Inferior parietal cortex (tissue), 1 donor: ENCODE results near the gene ATP2C2.
"Not testable (repeated sequence)": the region's sequence is repeated elsewhere in the genome, so short reads cannot be mapped to it uniquely, and the experiment has no call there.

ENCODE experiments used
- DNase-seq: peaks from one replicate; pipeline ENCODE4 v3.0.0-alpha.2; 2016; ENCODE audit errors: extremely low spot score

The ATP2C2 gene

DNA sequence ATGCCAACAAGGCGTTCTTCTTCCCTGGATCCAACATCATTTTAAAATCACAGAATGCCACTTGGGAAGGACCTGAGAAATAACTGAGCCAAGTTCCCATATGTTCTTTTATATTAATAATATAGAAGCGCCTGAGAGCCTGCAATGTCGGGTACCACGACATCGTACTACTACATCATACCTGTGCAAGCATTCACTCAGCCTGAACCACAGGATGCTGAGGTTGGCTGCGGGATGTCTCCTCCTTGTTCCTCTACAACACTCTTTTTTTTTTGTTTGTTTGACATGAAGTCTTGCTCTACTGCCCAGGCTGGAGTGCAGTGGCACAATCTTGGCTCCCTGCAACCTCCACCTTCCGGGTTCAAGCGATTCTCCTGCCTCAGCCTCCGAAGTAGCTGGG lies 2.1 kb upstream of the ATP2C2 start:
- DNase-seq: no peak

DNA sequence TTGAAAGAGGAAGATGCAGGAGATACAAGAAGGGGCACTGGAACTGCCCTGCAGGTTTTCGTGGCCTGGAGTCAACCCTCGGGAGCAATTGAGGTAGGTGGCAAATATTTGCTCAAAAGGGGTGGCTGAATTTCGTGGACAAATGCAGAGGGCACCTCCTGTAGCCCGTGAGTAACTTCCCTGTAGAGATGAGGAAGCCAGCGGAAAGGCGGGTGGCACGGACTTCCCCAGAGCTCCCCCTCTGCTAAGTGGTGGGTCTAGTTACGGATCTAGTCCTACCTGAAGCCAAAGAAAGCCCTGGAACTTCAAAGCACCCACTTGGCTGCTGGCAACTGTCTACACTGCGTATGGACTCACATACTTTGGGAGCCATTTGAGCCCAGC lies 1.0 kb upstream of the ATP2C2 start:
- no peak for DNase-seq

DNA sequence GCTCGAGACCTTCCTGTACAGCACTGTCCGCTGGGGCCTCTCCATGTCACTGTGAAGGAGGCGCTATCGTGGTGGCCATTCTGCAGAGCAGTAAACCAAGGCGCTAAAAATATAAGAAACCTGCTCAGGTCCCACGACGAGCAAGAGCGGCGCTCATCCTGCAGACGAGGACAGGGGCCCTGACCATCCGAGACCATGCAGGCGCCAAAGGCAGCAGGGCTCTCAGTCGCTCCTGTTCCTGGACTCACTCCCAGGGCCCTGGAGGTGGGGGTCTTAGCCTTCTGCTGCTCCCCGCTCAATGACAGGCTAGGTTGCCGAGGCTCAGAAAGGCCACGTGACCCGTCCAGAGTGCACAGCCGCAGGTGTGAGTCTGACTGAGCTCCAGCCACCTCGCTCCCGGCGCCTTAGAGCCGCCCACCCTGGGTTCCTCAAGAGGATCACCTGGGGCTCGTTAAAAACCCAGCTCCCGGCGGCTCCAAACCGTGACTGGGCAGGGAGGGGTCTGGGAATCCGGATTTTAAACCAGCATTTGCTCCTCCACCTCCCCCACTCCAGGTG lies 509 bp upstream of the ATP2C2 start:
- DNase-seq: no peak

DNA sequence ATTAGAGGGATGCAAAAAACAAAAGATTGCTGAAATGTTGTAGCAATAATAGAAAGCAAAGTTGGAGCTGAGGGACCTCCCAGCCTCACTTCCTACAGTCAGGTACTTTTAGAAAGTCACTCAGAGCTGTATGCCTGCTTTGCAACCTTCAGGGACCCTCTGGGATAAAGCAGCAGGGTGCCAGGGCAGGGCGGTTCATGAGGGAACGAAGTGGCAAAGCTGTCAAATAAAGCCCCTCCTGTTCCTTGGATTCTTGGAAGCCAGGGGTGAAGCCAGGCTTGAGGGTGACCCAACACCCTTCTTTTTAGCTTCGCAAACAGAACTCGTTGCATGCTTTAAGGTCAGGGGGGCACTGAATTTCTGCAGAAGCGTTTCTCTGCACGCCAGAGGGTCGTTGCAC lies 767 bp downstream of the ATP2C2 start:
- DNase-seq: no peak

DNA sequence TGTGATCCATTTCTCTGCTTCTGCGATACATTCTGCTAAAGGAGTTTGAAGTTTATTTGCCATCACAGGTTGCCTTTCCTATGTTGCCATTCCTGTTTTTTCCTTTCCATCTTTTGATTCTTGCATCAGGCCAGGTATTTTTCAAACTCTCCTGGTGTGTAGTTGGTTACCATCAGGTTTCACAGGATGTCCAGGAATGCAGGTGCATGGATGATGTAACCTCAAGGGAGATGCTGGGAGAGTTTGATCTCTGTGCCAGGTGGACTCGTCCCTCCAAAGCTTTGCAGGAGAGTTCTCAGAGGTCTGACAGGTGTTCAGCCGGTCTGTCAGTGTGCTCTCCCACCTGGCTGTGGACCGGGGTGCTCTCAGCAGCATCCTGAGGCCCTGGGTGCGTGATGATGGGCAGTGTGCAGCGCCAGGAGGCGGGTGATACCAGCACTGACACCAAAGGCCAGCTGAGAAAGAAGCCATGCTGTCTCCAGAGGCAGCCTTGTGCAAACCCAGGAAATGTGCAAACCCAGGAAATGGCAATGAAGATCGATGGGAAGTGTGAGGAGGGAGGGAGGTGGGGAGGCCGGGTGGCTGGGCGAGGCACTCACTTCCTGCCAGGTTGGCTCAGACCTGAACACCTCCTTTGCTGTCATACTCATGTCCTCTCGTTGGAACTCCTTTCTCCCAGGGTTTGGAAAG lies 1.7 kb downstream of the ATP2C2 start:
- no peak for DNase-seq

DNA sequence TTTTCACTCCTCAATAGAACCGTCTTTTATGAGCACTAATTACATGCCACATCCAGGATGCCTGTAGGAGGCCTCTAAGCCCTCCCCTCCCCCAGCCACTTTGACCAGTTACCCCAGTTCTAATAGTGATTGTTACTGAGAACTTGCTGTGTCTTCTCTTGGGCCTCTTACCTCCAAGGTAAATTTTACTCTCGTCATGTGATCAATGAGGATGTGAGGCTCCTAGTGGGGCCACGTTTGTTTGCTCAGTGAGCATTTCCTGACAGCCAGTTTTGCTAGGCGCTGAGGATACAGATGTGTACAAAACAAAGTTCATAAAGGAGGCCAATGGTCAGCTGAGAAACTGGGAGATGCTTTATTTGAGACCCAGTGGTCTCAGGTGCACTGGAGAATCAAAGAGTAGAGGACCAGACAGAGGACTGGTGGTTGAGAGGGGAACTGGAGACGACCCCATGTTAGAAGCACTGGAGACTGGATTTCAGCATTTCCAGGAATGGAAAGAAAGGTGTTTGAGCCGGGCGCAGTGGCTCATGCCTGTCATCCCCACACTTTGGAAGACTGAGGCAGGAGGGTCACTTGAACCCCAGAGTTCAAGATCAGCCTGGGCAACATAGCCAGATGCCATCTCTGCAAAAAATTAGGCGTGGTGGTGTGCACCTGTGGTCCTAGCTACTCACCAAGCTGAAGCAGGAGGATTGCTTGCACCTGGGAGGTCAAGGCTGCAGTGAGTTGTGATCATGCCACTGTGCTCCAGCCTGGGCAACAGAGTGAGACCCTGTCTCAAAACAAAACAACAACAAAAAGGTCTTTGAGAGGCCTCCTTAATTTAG lies 2.6 kb downstream of the ATP2C2 start:
- DNase-seq: no peak

DNA sequence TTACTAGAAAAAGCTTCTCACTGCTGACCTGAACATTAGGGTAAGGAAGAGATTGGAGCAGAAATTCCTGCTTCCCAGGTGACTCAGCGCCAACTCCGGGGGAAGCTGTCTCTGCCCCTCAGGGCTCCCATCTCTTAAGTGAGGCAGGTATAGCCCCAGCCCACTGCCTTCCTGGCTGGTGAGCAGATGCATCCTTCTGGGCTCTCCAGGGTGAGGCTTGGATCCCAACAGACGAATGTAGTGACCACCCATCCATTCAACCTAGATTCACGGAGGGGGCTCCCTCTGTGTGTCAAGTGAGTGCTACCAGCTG lies 3.2 kb downstream of the ATP2C2 start:
- no peak for DNase-seq

DNA sequence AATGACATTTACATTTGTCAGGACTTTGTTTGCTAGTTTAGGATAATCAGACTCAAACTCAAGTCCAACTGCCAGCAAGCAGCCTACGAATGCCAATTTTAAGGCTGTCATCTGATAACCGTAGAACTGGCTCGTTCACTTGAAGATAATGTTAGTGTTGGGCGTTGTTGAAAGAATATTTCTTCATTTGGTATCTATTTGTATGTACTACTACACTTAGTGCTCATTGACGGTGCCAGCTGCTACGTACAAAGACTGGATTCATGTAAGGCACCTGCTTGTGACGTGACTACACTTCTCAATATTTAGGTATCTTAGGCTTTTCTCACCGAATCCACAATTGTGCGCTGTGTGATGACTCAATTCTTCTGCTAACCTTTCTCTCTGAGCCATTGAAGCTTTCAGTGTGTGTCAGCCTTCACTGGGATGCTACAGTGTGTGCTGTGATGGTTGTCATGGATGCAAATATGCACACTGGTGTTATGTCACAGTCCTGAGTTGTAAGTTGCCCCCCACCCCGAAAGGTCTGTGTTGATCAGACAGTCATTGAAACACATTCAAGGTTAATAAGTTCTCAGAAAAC lies 5.7 kb downstream of the ATP2C2 start:
- no peak for DNase-seq

DNA sequence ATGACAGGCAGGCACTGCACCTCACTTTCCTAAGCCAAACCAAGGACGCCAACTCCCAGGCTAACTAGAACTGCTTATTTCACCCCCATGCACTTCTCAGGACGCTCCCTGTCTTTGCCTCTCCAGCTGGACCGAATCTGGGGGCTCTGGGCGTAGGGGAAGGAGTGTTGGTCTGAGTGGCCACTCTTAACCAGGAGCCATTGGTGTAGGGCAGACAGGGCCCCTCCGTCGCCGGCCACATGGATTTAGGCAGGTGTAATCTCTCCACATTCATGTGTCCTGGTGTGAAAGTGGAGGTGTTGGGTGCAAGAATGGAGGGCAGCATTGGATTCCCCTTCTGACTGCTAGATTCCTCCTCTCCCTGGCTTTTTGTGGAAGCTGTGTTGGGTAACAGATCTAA lies 9.8 kb downstream of the ATP2C2 start:
- DNase-seq: no peak

DNA sequence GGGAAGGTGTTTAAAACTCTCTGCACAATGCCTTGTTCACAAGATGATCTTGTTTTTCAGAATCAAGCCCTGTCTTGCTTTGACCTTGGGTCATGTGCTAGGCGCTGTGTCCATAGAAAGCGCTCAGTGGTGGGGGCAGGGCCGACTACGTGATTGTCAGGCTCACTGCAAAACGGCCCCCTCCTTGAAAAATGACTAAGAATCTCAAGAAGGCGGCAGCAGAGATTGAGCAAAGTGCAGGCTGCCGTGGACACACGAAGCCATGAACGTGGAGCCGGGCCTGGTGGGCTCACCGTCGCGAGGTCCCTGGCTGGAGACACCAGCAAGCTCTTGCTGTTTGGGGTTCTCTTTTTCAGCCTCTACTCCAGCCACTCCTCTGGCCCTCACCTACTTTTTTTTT lies 10.2 kb downstream of the ATP2C2 start:
- DNase-seq: no peak

DNA sequence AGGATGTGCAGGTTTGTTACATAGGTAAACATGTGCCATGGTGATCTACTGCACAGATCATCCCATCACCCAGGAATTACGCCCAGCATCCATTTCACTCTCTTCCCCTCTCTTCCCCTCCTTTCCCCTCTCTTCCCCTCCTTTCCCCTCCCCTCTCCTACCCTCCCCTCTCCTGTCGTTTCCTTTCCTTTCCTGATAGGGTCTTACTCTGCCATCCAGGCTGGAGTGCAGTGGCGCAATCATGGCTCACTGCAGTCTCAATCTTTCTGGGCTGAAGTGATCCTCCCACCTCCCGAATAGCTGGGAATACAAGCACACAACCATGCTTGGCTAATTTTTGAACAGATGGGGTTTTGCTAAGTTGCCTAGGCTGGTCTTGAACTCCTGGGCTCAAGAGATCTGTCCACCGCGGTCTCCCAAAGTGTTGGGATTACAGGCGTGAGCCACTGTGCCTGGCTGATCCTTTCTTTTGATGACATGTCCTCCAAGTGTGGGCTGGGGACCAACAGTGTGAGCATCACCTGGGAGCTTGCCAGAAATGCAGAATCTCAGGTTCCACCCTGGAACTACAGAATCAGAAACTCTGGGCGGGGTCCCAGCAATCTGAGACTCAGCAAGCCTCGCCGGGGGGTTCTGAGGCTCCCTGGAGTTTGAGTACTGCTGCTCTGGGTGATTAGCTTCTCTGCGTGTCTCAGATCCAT lies 10.8 kb downstream of the ATP2C2 start:
- no peak for DNase-seq

DNA sequence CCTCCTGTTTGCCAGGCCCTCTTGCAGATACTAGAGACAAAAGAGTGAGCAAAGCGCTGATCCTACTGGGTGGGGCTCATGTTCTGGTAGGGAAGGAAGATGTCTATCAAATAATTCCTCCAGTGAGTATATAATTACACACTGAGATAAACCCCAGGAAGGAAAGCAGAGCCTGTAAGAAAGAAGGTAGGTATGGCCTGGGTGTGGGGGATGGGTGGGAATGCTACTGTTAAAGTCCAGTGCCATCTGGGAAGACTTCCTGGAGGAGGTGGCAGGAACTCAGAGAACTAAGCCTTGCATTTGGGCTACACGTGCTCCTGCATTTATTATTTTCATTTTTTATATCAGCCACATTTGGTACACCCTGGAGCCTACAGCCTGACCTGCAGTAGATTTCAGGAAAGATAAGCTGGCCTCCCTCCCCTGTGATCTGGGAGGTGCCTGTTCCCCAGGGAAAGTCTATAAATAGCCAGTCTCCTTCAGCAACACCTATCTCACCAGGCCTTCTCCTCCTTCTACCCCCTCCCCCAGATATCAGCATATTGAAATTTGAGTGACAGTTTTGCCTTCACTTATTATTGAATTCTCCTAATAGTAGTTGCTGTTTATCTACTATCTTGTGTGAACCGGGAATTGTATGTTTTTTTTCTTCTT lies 11.5 kb downstream of the ATP2C2 start:
- DNase-seq: no peak

DNA sequence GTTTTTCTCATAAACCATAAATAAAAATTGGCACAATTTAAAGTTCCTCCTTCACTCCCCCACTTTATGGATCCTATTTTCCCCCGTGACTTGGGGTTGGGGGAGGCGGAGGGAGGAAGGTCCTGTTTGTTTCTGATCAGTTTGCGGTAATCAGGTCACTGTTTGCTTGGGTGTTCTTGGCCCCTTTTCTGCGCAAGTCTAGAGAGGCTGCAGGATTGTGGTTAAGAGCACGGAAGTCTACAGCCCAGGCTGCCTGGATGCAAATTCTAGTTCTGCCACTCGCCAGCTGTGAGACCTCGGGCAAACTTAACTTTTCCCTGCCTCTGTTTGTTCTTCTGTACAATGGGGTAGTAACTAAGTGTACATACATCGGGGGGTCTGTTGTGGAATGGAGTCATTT lies 12.1 kb downstream of the ATP2C2 start:
- no peak for DNase-seq

DNA sequence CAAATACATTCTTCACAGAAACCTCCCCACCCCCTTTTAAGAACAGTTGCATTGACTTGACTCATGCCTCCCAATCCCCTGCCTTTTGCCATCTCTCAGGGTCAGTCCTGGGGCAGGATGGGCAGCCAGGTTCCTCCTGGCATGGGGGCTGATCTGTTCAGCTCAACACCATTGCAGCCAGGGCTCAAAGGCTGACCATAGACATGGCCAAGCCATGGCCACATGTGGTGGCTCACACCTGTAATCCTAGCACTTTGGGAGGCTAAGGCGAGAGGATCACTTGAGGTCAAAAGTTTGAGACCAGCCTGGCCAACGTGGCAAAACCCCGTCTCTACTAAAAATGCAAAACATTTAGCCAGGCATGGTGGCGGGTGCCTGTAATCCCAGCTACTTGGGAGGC lies 14.1 kb downstream of the ATP2C2 start:
- DNase-seq: no peak

DNA sequence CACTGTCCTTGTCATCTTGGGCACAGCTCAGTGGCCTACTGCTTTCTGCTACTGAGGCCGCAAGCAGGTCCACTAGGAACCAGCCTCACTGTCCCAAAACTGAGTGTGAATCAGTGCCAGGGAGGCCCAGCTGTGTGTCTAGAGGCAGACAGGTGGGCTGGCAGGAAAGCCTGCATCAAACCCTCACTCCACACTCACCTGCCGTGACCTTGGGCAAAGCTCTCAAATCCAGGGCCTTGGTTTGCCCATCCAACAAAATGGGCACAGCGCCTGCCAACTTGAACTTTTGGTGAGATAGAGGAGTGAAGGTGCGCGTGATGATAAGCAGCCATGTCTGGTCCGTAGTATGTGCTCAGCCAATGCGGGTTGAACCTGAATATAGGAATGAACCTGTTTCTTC lies 14.8 kb downstream of the ATP2C2 start:
- no peak for DNase-seq

DNA sequence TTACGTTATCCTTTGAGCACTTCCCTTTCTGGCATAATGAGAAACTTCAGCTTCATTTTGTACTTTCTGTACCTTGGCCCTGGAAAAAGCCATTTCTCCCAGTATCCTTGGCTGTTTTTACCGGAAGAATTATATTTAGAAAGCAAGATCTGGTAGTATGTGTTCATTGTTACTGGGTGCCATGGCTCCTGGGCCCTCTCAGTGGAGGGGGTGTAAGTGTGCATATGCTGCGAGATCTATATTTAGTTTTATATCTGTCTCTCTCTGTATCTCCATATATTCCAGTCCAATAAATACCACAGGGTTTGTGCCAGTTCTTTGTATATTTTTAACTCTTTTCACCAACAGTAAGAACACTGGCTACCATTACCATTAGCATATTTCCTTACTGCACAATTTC lies 17.7 kb downstream of the ATP2C2 start:
- DNase-seq: no peak

DNA sequence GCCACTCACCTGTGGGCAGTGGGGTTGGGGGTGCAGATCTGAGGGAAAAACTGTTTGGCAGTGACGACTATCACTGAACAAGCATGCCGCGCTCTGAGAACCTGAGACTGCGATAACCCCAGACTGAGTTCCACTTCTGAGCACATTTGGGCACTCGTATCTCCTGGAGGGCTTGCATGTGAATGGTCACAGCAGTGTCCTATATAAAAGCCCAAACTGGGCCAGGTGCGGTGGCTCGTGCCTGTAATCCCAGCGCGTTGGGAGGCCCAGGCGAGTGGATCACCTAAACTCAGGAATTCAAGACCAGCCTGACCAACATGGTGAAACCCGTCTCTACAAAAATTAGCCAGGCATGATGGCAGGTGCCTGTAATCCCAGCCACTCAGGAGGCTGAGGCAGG lies 18.7 kb downstream of the ATP2C2 start:
- DNase-seq: no peak

DNA sequence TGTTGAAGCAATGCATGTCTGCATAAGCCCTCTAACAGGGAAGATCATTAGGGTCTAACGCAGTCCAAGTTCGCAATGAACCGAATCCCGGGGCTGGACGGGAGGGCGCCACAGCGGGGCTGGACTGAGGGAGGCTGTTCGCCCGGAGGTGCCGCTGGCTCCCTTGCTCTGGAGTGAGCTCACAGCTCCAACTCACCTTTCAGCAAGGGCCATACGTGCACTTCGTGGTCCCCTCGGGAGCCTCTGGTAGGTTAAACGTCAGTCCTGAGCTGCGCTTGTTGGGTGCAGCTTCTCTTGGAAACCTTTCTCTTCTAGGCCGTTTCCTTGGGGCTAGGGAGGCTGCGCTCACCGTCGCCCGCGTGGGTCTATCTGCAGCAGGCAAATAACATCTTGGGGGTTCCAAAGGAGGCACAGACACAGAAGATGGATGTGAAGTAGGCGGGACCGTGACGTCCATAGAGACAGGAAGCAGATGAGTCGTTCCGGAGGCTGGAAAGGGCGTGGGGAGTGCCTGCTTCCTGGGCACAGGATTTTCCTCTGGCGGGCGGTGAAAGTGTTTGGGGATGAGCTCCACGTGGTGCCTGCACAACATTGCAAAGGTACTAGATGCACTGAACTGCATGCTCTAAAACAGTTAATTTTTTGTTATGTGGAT lies 21.9 kb downstream of the ATP2C2 start:
- no peak for DNase-seq

DNA sequence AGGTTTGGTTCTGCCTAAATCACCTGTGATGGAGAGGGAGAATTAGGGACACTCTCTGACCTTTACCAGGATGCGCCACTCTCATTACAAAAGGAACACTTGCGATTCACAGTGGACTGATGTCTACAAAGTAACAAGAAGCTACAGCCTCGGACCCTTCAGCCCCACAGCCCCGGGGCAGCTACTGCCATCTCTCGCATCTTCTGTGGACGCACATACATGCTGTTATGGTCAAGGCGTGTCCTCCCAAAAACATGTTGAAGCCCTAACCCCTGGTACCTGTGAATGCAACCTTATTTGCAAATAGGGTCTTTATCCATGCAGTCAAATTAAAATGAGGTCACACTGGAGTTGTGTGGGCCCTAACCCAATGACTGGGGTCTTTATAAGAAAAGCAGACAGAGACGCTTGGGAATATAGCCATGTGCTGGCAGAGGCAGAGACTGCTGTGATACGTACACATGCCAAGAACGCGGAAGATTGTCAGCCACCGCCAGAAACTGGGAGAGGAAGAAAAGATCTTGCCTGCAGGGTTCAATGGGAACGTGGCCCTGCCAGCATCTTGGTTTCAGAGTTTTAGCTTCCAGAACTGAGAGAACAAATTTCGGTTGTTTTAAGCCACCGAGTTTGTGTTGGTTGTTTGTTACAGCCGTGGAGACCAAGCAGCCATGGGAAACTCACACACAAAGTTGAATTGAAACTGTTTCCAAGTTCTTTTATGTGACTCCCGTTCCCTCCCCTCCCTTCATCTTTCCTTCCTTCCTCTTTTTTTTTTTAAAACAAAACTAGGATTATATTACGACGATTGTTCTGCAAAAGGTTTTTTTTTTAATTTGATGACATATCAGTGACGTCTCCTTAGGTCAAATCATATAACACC lies 23.1 kb downstream of the ATP2C2 start:
- peak; percentile 34 for DNase-seq

DNA sequence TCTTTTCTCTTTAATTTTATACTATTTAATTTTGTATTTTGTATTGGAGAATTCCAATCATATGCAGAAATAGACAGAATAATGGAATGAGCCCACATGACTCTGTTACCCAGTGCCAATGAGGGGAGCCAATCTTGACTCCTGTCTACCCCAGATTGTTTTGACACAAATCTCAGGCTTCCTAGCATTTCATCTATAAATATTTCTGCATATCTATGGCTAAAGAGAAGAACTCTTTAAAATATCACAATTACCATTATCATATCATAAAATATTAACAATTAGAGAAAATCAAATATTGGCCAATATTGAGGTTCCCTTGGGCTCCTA lies 23.7 kb downstream of the ATP2C2 start:
- no peak for DNase-seq

DNA sequence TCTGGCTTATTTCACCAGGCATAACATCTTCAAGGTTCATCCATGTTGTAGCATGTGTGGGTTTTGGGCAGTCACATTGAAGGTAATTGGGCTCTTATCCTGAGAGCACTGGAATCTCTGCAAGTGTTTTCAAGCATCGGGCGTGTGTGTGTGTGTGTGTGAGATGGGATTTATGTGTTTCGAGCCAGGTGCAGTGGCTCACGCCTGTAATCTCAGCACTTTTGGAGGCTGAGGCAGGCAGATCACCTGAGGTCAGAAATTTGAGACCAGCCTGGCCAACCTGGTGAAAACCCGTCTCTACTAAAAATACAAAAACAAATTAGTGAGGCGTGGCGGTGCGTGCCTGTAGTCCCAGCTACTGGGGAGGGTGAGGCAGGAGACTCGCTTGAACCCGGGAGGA lies 27.7 kb downstream of the ATP2C2 start:
- not testable (repeated sequence) for DNase-seq
